HG02852 (cell line): ENCODE results near the gene EBP.
A peak's percentile ranks its signal among the peaks of the same experiment; 100 is the strongest.

Experiments used
- ATAC-seq: cut with Tn5 transposase; IDR thresholded peaks from one replicate; pipeline ENCODE4 v1.9.1; 2021; ENCODE audit warnings: mild to moderate bottlenecking, moderate library complexity; ENCODE audit not compliant: unreplicated experiment

The EBP gene

DNA sequence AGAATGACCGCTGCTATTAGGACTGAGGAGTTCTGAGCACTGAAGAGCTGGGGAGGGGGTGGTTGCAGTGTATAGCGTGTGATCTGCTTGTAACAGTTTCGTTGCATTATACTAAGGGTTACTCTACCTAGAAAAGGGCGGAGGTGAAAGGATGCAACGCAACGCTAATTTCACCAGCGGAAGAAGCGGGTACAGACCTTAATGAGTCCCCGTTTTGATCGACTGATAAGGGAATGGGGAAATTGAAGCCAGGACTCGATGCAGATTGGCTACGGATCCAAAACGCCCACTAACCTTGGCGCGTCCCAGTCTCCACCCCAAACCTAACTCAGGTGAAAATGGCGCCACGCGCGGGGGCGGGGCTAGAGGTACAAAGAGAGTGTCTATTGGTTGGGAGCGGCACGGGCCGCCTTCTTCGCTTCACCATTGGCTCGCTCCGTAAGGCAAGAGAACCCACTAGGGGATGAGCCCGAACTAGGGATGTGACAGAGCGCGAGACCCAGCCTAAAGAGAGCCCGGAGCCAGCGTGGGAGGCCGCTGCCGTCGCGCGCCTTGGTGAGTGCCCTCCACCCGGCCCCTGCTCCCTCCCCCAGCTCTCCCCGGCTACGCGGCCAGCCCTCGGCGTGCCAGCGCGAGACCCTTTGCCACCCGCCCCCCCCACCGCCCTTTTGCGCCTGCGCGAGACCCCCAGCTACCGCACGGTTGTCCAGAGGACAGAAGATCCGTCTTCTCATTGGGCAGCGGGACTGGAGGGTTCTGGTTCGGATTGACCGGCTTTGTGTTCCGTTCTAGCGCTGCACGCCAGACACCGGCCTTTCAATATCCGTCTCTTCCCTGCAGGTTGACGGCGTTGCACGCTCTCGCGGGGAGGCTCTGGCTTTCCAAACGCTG is at the start of gene EBP:
Gene EBP (plus strand): TSS at position 456 of the 891 bp plus-strand sequence. CDS start 1,964 bp downstream, outside the sequence.
- peak; percentile 97 for ATAC-seq

- no peak for ATAC-seq
Observed at GRCh38 chrX:48472225-48472624, 49.4 kb upstream of the EBP start.

GRCh38 chrX:48472851-48473703 is 48.5 kb upstream of the EBP start:
- ATAC-seq: no peak

DNA sequence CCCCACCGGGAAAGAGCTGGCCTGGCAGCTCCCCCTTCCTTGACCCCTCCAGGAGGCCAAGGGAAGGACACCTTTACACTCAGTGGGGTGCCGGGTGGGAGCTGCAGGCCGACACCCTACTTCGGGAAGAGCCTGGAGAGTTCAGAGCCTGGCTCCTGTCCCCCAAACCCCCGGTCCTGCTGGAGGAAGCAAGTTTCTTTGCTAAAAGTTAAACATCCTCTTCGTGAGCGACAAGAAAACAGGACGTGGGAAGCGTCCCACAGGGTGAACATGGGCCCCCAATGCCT is 48.0 kb upstream of the EBP start:
- ATAC-seq: no peak

DNA sequence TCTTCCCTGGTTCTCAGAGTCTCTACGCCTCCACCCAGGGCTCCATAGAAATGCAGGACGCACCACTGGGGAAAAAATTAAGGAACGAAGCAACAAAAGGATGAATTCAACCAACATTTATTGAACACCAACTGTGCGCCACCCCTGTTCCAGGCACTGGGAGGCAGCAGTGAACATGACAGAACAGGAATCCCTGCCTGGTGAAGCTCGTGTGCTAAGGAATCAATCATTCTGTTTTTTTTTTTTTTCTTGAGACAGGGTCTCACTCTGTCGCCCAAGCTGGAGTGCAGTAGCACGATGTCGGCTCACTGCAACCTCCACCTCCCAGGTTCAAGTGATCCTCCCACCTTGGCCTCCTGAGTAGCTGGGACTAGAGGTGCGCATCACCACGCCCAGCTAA is 47.5 kb upstream of the EBP start:
- no peak for ATAC-seq

DNA sequence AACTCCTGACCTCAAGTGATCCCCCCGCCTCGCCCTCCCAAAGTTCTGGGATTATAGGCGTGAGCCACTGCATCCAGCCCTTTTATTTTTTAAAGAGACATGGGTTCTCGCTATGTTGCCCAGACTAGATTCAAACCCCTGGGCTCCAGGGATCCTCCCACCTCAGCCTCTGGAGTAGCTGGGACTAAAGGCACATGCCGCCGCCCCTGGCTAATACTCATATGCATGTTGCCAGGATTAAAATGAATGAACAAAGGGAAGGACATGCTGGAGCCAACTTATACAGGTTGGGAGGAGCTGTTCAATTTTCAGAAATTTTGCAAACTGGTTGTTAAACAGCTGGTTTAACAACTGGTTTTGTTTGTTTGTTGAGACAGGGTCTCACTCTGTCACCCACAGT is 47.0 kb upstream of the EBP start:
- no peak for ATAC-seq

DNA sequence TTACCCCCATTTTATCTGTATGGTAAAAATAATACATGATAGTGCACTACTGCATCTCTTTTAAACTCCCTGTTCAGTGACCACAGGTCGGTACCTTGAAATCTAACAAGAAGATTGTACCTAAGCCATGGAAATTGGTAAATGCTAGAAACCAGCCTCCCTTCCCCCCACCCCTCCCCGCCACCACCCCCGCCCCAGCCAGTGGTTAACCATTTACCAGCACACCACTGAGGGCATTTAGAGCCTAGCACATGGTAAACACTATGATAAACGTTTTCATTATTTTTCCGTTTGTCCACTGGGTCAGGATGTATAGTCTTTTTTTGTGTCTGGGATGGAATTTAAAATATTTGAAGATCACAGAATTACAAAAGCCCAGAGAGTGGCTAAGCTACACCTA is 46.3 kb upstream of the EBP start:
- ATAC-seq: no peak

DNA sequence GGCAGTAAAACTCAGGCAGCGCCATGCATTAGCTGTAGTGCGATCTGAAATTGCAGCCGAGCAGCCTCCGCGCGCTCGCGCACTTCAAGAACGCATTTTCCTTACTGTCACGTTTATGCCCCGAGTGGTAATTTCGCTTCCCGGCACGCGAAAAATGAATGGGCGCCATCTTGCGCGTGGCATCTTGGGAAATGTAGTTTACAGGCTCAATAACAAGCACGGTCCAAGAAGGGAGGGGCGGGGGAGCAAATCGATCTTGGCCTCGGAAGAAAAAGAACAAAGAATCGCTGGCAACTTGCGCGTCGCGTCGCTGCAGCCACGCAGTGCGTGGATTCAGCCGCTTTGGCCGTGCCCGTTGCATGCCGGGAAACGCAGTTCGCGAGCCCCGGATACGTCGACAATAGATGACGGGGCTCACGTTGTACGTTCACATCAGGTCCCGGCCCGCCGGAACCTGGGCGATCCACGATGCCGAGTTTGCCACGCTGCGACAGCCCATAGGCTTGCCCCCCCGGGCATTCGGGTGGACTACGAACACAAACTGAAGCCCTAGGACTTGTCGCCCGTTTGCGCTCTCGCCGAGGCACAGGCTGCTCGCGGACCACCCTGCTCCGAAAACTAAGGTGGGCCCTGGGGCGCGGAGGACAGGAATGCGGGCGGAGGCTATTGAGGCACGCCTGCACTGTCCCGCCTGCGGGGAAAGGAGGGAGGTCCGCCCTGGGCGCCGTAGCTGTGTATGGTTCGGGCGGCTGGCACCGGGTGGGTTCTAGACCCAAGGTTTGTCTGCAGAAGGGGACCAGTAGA is 45.6 kb upstream of the EBP start, which contains the start of gene FTSJ1:
Gene FTSJ1 (plus strand): TSS at position 426 of the 804 bp plus-strand sequence. CDS start 1,849 bp downstream, outside the sequence.
- ATAC-seq: peak; percentile 88

- ATAC-seq: no peak
Observed at GRCh38 chrX:48476919-48477318, 44.7 kb upstream of the EBP start.

- ATAC-seq: no peak
Observed at GRCh38 chrX:48477960-48478755, 43.5 kb upstream of the EBP start.

GRCh38 chrX:48478806-48479205 is 42.8 kb upstream of the EBP start:
- ATAC-seq: no peak

DNA sequence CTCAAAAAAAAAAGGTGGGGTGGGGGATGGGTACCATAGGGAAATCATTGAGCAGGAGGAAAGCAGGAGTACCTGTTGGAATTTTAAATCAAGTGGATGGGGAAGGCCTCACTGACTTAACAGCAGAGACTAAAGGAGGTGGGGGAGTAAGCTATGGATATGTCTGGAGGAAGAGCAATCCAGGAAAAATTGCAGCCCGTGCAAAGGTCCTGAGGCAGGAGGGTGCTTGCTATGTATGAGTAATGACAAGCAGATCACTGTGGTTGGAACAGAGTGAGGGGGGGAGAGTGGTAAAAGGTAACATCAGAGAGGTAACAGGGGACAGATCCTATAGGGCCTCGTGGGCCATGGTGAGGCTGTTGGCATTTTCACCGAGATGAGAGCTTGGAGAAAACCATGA is 41.5 kb upstream of the EBP start:
- ATAC-seq: no peak

GRCh38 chrX:48480583-48480982 is 41.0 kb upstream of the EBP start:
- ATAC-seq: no peak

DNA sequence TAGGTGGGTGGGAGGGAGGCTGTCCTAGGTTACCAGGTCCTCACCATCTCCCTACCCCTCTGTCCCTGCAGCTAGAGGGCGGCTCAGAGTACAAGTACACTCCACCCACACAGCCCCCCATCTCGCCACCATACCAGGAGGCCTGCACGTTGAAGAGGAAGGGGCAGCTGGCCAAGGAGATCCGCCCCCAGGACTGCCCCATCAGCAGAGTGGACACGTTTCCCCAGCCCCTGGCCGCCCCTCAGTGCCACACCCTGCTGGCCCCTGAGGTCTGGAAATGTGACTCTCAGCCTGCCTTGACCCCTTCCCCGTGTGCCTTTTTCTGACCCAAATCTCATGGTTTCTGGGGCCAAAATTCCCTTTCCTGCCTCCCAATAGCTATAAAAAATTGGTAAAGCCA is 39.1 kb upstream of the EBP start:
- ATAC-seq: no peak

DNA sequence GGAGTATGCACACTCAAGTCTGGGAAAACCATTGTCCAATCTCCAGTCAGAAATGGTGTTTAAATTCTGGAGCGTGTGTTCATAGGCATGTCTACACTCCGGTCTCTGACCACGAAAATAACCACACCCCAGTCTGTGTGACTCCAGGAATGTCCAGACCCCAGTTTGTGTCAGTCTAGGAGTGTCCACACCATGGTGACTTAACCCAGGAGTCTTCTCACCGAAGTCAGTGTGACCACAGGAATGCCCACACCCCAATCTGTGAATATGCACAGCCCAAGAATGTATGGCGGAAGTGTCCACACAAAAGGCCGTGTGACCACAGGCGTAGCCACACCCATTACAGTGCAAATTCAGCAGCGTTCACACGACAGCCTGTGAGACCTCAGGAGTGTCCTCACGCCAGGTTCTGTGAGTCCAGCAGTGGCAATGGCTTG is 34.2 kb upstream of the EBP start:
- ATAC-seq: no peak

- no peak for ATAC-seq
Observed at GRCh38 chrX:48488034-48488433, 33.6 kb upstream of the EBP start.

DNA sequence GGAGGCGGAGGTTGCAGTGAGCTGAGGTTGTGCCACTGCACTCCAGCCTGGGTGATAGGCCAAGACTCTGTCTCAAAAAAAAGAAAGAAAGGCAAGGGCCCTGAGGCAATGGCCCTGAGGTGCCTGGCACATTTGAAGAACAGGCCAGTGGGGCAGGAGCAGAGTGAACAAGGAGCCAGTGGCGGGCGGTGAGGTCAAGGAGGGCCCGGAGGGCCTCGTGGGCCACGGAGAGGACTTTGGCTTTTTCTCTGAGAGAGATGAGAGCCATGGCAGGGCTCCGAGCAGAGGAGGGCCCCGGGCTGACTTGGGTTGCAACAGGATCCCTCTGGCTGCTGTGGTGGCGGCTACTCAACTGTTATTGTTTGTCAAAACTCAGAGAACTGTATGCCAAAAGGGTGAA is 32.3 kb upstream of the EBP start:
- ATAC-seq: no peak

DNA sequence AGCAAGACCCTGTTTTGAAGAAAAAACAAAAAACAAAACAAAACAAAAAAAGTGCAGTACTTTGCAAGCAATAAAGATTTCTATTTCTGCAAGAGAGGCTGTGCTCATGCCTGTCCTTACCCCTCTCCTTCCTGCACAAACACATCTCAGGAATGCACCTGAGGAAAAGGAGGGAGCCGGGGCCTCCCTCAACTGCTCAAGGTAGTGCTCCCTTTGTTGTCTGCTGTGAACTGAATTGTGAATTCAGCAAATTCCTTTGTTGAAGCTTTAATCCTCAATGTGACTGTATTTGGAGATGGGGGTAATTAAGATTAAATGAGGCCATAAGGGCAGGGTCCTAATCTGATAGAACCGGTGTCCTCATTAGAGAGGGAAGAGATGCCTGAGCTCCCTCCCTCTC is 31.7 kb upstream of the EBP start:
- no peak for ATAC-seq

DNA sequence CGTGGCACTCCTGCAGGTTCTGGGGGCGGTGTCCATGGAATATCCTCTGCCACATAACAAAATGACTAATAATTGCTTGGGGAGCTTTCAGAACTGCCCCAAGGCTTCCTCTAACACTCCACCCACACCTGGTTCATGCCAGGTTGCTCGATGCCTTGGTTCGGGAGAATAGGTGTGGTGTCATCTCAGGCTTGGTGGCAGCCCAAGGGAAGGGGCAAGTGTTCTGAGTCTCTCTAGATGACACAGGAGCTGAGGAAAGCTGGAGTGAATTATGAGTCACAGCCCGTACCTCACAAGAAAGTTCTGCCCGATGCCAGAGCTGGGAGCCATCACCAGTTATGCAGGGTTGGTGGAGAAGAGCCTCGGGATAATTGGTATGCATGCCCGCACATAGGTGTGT is 30.9 kb upstream of the EBP start:
- no peak for ATAC-seq

DNA sequence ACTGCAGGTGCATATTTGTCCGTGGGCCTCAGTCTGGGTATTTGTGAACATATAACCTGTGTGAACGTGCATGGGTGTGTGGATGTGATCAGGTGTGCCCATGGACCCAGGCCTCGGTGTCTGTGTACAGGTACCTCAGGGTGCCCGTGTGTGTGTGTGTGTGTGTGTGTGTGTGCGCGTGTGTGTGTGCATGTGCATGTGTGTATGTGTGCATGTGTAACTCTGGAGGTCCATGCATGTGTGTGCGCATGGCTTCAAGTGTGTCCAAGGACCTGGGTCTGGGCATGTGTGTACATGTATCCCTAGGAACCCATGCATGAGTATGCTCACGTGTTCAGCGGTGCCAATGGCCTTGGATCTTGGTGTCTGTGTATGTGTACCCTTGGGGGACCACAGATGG is 29.8 kb upstream of the EBP start:
- ATAC-seq: no peak
